Measurements from ENCODE around the gene PDE1A.

PDE1A gene

DNA sequence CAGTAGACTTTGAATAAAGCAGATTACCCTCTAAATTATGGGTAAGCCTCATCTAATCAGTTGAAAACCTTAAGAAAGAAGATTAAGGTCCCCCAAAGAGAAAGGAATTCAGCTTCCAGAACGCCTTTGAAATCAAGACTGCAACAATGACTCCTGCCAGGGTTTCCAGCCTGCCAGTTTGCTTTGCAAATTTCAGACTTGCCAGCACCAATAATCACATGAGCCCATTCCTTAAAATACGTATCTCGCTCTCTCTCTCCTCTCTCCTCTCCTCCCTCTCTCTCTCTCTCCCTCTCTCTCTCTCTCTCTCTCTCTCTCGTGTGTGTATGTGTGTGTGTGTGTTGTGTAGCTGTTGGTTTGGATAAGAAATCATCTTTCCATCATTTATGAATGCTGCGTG lies 184.2 kb downstream of the PDE1A start:
- TF ChIP-seq POLR2AphosphoS5 (IDR thresholded peaks at IDR 0.05; ENCODE audit: low read depth, low read length) = no peak
- TF ChIP-seq TAF1 (IDR thresholded peaks at IDR 0.05; ENCODE audit: borderline replicate concordance, insufficient read depth, low read length) = no peak
- TF ChIP-seq, protein P1, sequence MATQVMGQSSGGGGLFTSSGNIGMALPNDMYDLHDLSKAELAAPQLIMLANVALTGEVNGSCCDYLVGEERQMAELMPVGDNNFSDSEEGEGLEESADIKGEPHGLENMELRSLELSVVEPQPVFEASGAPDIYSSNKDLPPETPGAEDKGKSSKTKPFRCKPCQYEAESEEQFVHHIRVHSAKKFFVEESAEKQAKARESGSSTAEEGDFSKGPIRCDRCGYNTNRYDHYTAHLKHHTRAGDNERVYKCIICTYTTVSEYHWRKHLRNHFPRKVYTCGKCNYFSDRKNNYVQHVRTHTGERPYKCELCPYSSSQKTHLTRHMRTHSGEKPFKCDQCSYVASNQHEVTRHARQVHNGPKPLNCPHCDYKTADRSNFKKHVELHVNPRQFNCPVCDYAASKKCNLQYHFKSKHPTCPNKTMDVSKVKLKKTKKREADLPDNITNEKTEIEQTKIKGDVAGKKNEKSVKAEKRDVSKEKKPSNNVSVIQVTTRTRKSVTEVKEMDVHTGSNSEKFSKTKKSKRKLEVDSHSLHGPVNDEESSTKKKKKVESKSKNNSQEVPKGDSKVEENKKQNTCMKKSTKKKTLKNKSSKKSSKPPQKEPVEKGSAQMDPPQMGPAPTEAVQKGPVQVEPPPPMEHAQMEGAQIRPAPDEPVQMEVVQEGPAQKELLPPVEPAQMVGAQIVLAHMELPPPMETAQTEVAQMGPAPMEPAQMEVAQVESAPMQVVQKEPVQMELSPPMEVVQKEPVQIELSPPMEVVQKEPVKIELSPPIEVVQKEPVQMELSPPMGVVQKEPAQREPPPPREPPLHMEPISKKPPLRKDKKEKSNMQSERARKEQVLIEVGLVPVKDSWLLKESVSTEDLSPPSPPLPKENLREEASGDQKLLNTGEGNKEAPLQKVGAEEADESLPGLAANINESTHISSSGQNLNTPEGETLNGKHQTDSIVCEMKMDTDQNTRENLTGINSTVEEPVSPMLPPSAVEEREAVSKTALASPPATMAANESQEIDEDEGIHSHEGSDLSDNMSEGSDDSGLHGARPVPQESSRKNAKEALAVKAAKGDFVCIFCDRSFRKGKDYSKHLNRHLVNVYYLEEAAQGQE (IDR thresholded peaks at IDR 0.05; ENCODE audit: insufficient read depth in 1 of 2, low read depth in 2 of 2, low read length in 2 of 2) = no peak
- TF ChIP-seq FOXP2 (optimal IDR thresholded peaks at IDR 0.05; ENCODE audit: borderline replicate concordance, extremely low read depth, extremely low read length, insufficient read depth) = no peak
- no peak for TF ChIP-seq SIN3A (IDR thresholded peaks at IDR 0.05; ENCODE audit: borderline replicate concordance, insufficient read depth, low read length)

DNA sequence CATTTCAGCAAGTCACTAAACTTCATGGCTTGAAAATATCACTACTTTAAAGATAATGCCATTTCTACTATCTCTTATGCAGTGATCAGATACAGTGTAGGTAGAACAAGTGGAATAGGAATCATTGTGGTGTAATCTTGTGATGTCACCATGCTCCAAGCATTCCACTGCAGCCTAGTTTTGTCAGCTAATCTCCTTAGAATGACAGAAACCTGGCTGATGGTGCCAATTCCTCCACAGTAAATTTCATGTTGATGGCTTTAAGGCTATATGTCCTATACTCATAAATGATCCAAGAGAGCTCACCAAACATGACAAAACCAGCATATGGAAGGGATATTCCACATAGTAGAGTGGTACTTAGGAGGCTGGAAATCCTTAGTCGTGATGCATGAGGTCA lies 184.9 kb downstream of the PDE1A start:
- TF ChIP-seq TAF1 (IDR thresholded peaks at IDR 0.05; ENCODE audit: borderline replicate concordance, insufficient read depth, low read length) (no peak), POLR2AphosphoS5 (IDR thresholded peaks at IDR 0.05; ENCODE audit: low read depth, low read length) (no peak), FOXP2 (optimal IDR thresholded peaks at IDR 0.05; ENCODE audit: borderline replicate concordance, extremely low read depth, extremely low read length, insufficient read depth) (no peak), SIN3A (IDR thresholded peaks at IDR 0.05; ENCODE audit: borderline replicate concordance, insufficient read depth, low read length) (no peak)
- TF ChIP-seq, protein P1 (IDR thresholded peaks at IDR 0.05; ENCODE audit: insufficient read depth in 1 of 2, low read depth in 2 of 2, low read length in 2 of 2) = no peak

DNA sequence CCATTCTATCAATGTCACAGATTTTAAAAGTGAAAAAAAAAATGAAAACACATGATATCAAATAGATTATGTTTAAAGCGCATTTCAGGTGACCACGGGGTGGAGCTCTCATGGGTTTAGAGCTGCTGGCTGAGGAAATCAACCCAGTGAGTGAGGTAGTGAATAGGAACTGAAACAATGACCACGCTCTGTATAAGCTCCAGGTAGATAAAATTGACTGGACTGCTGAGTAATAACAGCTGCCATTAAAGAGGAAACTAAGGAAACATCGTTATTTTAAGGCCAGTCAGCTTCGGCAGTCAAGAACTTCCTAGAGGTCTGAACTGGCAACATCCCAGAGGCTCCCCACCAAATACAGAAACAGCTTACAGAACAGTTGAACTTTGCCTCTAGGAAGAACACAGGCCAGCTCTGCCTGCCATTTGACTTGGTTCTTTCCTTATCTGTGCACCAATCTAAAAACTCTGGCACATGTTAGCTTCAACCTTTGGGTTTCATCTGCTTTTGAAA lies 185.9 kb downstream of the PDE1A start:
- TF ChIP-seq, protein P1 (IDR thresholded peaks at IDR 0.05; ENCODE audit: insufficient read depth in 1 of 2, low read depth in 2 of 2, low read length in 2 of 2) = no peak
- no peak for TF ChIP-seq TAF1 (IDR thresholded peaks at IDR 0.05; ENCODE audit: borderline replicate concordance, insufficient read depth, low read length)
- no peak for TF ChIP-seq FOXP2 (optimal IDR thresholded peaks at IDR 0.05; ENCODE audit: borderline replicate concordance, extremely low read depth, extremely low read length, insufficient read depth)
- TF ChIP-seq POLR2AphosphoS5 (IDR thresholded peaks at IDR 0.05; ENCODE audit: low read depth, low read length) = no peak
- TF ChIP-seq SIN3A (IDR thresholded peaks at IDR 0.05; ENCODE audit: borderline replicate concordance, insufficient read depth, low read length) = no peak

DNA sequence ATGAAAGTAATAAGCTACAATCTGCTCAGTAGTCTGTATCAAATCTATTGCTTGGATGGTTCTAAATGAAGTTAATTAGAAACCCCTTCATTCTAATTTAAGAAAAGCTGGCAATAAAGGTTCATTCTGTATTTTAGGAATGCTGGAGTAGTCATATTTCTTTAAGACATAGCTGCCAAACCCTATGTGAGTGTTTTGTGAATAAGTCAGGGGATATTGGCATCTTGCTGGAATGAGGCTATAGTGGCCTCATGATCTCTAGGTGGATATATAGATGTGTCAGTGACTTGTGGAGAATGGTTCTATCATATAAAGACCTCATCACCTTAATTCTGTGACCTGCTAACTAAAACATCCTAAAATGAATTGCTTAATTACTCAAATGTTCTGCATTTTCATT lies 196.3 kb downstream of the PDE1A start:
- TF ChIP-seq, protein P1 (IDR thresholded peaks at IDR 0.05; ENCODE audit: insufficient read depth in 1 of 2, low read depth in 2 of 2, low read length in 2 of 2) = no peak
- TF ChIP-seq FOXP2 (optimal IDR thresholded peaks at IDR 0.05; ENCODE audit: borderline replicate concordance, extremely low read depth, extremely low read length, insufficient read depth) (no peak), TAF1 (IDR thresholded peaks at IDR 0.05; ENCODE audit: borderline replicate concordance, insufficient read depth, low read length) (no peak), SIN3A (IDR thresholded peaks at IDR 0.05; ENCODE audit: borderline replicate concordance, insufficient read depth, low read length) (no peak), POLR2AphosphoS5 (IDR thresholded peaks at IDR 0.05; ENCODE audit: low read depth, low read length) (no peak)

DNA sequence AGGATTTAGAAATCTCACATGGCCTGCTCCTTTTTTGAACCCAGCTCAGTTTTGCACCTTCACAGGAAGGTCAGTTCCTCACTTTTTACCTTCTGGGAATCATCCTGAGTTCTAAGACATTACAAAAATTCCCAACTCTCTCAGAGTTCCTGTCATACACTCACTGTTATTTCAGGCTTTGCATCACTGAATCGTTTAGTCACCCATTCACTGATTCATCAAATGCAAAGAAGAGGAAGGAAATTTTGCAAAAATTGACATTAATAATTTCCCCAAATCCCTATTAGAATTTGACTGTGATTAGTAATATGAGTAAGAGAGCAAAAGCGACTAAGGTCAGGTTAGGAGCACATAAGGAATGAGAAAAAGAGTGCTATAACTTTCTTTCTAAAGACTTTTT lies 197.5 kb downstream of the PDE1A start:
- TF ChIP-seq POLR2AphosphoS5 (IDR thresholded peaks at IDR 0.05; ENCODE audit: low read depth, low read length) (no peak), SIN3A (IDR thresholded peaks at IDR 0.05; ENCODE audit: borderline replicate concordance, insufficient read depth, low read length) (no peak), TAF1 (IDR thresholded peaks at IDR 0.05; ENCODE audit: borderline replicate concordance, insufficient read depth, low read length) (no peak), FOXP2 (optimal IDR thresholded peaks at IDR 0.05; ENCODE audit: borderline replicate concordance, extremely low read depth, extremely low read length, insufficient read depth) (no peak)
- TF ChIP-seq, protein P1 (IDR thresholded peaks at IDR 0.05; ENCODE audit: insufficient read depth in 1 of 2, low read depth in 2 of 2, low read length in 2 of 2) = no peak
